HEK293 (cell line): Measurements from ENCODE around the gene CEACAM20.

Source experiments
- GLI2 ChIP-seq: fragments of 450-650 bp; formaldehyde crosslinking; IDR thresholded peaks from 2 replicates; pipeline ENCODE4; 2017; ENCODE audit warnings: missing biosample characterization, missing genetic modification characterization, low read depth, borderline replicate concordance
- GLIS2 ChIP-seq: fragments of 450-650 bp; formaldehyde crosslinking; IDR thresholded peaks from 2 replicates; pipeline ENCODE4 v1.5.1; 2016; ENCODE audit warnings: missing biosample characterization, missing genetic modification characterization
- SETDB1 ChIP-seq: IDR thresholded peaks from one replicate; pipeline ENCODE4 v1.6.1; 2017; ENCODE audit warnings: mild to moderate bottlenecking, low read length, moderate library complexity, mixed read lengths; ENCODE audit not compliant: insufficient read length
- ZNF175 ChIP-seq: fragments of 450-650 bp; formaldehyde crosslinking; IDR thresholded peaks from 2 replicates; pipeline ENCODE4 v1.5.1; 2016; ENCODE audit warnings: missing biosample characterization, missing genetic modification characterization
- TF ChIP-seq, protein P1 (sequence below): fragments of 450-650 bp; formaldehyde crosslinking; IDR thresholded peaks from 2 replicates; pipeline ENCODE4 v1.5.1; 2016; ENCODE audit warnings: missing biosample characterization, missing genetic modification characterization

- TF ChIP-seq SETDB1 (no peak), GLI2 (tag by site-specific recombination) (no peak), ZNF175 (tag by site-specific recombination) (no peak), GLIS2 (tag by site-specific recombination) (no peak)
- TF ChIP-seq, protein P1, sequence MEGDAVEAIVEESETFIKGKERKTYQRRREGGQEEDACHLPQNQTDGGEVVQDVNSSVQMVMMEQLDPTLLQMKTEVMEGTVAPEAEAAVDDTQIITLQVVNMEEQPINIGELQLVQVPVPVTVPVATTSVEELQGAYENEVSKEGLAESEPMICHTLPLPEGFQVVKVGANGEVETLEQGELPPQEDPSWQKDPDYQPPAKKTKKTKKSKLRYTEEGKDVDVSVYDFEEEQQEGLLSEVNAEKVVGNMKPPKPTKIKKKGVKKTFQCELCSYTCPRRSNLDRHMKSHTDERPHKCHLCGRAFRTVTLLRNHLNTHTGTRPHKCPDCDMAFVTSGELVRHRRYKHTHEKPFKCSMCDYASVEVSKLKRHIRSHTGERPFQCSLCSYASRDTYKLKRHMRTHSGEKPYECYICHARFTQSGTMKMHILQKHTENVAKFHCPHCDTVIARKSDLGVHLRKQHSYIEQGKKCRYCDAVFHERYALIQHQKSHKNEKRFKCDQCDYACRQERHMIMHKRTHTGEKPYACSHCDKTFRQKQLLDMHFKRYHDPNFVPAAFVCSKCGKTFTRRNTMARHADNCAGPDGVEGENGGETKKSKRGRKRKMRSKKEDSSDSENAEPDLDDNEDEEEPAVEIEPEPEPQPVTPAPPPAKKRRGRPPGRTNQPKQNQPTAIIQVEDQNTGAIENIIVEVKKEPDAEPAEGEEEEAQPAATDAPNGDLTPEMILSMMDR (tag by site-specific recombination), result no peak
Observed at GRCh38 chr19:44549507-44549906, 20.0 kb upstream of the CEACAM20 start.
